Activated T-cell treated with anti-CD3 and anti-CD28 coated beads for 48 hours (primary cell): ENCODE data around the gene XXYLT1.
"Not testable (repeated sequence)": the region's sequence is repeated elsewhere in the genome, so short reads cannot be mapped to it uniquely, and the experiment has no call there.

Source experiments
- DNase-seq: peaks from one replicate; pipeline ENCODE4 v3.0.0-alpha.2; 2020; ENCODE audit warnings: low read depth

XXYLT1 gene

DNA sequence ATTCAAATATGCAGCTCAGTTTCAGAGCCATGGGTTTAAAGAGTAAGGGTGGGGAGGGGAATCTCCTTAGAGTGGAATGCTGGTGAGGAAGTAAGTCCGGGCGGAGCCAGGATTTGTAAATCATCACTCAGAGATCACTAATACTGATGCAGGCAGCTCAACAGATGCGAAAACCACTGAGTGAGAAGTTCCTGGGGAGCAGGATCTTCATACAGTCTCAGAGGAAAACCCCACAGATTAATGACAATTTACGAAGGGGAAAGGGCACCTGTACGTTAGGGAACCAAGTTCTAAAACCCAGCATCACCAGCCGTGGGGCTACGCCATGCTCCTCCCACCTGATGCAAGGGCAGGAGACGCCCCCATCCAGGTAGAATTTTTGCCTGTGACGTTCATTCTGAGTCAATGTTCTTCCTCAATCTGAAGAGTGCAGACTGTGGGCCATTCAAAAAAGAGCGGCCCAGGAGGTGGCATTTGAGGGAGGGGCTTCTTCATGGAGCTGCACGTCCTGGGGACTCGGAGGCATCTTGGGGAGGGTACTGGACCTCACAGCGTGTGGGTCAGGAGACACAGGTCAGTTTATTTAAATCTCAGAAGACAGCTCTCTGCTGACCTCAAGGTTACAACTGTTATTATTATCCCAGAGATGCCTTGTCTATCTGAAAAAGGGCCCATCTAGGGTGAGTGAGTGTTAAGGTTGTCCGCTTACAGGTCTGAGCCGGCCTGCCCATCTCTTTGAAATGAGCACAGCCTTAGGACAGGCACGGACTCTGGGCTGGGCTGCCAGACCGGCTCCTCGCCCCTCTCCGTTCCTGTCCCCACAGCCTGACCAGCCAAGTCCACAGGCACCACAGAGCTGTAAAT lies 228.0 kb downstream of the XXYLT1 start:
- no peak for DNase-seq

DNA sequence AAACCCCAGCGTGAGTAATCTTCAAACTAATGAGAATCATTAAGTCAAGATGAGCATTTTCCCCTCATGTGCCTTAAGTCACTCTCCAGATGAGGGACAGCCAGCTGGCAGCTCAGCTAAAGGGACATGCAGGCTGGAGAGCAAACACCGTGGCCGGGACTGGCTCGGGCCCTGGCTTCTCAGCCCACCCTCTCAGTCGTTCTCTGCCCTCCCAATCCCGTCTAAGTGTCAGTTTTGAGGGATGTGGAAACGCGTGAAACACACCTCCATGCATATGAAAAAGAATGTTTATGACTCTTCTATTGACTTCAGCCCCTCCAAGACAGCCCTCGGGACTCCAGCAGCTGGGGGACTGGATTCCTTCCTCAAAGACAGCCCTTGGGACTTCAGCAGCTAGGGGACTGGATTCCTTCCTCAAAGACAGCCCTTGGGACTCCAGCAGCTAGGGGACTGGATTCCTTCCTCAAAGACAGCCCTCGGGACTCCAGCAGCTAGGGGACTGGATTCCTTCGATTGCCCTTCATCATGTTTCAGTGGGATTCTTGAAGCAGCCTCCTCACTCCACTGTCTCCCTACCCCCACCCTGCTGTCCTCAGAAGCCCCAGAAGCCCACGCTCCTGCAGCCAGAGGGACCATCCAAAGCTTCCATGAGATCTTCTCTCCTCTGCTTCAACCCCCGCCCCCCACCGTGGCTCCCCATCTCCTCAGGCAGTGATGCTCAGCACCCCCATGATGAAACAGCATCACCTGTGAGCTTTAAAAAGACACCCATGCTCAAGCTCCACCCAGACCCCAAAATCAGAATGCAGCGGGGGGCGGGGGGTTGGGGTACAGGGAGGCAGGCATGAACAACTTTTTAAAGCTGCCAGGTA lies 228.9 kb downstream of the XXYLT1 start:
- DNase-seq: no peak

DNA sequence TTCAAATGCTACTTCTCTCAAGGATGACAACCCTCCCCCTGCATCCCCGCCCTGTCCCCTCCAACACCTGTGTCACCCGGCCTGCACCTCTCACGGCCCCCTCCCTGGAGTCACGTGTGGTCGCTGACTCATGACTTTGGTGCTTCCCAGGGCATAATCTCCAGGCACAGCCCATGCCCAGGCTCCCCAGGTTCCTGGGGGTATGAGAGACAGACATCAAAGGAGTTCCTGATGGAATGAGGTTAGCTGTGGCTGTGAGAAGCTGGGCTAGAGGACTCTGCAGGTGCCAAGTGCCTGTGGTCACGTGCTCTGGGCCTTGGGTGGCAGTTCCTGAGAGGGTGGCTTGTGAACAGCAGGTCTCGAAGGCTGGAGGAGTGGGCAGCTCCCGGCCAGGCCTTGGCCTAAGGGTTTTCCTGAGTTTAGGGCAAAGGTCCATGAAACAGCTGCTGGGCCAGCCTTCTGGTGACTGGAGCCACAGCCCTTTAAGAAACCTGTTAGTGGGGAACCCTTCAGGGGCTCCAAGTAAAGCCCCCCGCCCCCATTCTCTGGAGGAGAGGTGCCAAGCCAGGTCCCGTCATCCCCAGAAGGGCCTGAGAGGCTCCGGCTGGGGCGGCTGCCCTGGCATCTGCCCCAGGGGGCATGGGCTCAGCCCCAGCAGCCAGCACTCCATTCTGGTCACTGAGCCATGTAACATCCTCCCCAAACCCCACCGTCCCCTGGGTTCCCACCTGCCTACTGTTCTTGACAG lies 230.0 kb downstream of the XXYLT1 start:
- DNase-seq: no peak

- DNase-seq: no peak
These were observed 230.9 kb downstream of the XXYLT1 start for GRCh38 chr3:195040094-195040493.

GRCh38 chr3:195039180-195039843 lies 231.6 kb downstream of the XXYLT1 start:
- DNase-seq: no peak

DNA sequence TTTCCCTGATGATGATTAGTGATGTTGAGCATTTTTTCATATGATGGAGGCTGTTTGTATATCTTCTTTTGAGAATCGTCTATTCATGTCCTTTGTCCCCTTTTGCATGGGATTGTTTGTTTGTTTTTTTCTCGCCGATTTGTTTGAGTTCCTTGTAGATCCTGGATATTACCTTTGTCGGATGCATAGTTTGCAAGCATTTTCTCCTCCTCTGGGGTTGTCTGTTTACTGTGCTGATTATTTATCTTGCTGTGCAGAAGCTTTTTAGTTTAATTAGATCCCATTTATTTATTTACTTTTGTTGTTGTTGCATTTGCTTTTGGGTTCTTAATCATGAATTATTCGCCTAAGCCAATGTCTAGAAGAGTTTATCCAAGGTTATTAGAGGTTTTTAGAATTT lies 232.8 kb downstream of the XXYLT1 start:
- DNase-seq: no peak

DNA sequence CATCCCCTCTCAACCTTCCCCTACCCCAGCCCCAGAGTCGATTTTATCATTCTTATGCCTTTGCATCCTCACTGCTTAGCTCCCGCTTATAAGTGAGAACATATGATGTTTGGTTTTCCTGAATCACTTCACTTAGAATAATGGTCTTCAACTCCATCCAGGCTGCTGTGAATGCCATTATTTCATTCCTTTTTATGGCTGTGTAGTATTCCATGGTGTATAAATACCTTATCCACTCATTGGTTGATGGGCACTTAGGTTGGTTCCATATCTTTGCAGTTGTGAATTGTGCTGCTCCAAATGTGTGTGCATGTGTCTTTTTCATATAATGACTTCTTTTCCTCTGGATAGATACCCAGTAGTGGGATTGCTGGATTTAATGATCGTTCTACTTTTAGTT lies 233.4 kb downstream of the XXYLT1 start:
- DNase-seq: not testable (repeated sequence)

- no peak for DNase-seq
These were observed 234.0 kb downstream of the XXYLT1 start for GRCh38 chr3:195036974-195037373.

GRCh38 chr3:195036574-195036973 lies 234.4 kb downstream of the XXYLT1 start:
- no peak for DNase-seq

DNA sequence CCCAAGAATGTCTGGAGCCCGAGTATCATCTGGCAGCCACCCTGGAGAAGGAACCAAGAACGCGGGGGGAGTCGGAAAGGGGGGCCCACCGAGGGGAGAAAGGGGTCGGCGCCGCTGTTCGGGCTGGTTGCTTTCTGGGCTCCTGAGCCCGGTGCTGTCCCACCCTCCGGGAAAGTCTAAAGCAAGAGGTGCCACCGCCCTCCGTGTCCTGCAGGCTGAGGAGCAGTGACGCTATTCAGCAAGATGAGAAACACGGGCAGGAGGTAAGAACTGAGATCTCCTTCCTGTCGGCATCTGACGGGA lies 234.8 kb downstream of the XXYLT1 start:
- DNase-seq: no peak

- no peak for DNase-seq
These were observed 235.4 kb downstream of the XXYLT1 start for GRCh38 chr3:195035345-195036202.

DNA sequence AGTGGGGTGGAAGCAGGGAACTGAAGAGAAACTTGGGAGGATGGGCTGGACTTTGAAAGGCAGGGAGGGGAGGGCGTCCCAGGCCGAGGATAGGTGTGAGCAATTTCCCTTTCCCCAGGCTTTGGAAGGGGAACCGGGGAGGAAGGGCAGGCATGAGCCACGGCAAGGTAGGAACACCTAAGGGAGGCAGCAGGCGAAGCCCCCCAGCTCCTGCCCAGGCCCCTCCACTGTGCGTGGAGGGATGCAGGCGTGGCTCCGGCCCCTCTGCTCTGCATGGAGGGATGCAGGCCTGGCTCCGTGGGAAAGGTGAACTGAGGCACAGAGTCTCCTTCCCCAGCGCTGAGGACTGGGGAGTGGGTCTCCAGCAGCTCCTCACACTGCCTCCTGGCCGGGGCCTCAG lies 236.4 kb downstream of the XXYLT1 start:
- no peak for DNase-seq

DNA sequence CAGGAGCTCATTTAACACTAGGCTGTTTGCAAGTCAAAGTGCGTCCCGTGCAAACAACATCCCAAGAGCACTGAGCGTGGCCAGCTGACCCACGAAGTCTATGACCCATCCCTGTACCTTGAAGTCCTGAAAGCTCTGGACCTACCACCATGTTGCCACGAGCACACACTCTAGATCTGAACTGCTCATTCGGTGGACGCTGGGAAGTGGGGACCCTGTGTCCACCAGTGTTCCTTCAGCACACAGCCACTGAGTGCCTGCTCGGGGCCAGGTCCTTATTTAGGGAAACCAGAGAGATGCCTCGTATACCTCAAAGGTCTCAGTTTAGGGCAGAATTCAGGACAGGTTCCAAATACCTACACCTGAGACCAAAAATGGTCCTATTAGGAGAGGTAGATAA lies 236.9 kb downstream of the XXYLT1 start:
- no peak for DNase-seq

DNA sequence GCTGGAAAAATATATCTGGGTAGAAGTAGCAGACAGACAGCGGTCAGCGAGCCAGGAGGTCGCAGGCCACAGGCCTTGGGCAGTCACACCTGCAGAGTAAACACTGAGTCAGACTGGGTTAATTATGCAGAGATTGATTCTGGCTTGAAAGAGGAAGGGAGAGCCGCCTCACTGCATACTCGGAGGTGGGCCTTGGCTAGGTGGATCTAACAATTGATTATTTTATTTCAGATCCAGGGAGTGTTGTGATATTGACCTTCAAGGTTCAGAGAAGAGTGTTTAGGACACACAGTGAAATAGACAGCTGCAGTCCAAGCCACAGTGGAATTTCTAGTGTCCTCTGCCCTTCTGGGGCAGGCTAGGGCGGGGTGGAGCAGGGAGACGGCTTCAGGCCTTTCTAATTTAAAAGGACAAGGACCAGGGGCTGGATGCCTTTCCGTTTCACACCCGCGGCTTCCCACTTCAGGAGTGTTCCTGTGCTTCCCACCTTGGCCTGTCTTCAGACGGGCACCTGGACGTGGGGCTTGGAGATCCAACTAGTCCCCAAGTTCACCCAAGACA lies 237.3 kb downstream of the XXYLT1 start:
- no peak for DNase-seq

GRCh38 chr3:195032955-195033354 lies 238.0 kb downstream of the XXYLT1 start:
- no peak for DNase-seq

- no peak for DNase-seq
These were observed 238.7 kb downstream of the XXYLT1 start for GRCh38 chr3:195032106-195032759.

DNA sequence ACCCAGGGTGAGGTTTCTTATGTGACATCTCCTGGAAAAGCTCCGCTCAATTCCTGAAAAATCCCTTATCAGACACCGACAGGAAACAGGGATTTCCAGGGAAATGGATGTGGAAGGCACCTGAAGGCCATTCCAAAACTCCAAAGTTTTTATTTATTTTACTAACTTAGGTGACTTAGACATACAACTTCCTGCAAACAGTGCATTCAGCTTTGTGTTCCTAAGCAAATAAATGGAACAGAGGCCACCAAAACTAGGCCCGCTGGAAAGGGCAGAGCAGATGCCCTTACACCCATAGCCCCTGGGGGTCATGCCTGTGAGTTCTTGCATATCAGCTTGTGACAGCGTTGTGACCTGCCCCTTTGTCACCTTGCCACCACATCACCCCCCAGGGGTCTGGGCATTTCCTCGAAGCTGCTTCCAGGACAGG lies 239.4 kb downstream of the XXYLT1 start:
- no peak for DNase-seq

DNA sequence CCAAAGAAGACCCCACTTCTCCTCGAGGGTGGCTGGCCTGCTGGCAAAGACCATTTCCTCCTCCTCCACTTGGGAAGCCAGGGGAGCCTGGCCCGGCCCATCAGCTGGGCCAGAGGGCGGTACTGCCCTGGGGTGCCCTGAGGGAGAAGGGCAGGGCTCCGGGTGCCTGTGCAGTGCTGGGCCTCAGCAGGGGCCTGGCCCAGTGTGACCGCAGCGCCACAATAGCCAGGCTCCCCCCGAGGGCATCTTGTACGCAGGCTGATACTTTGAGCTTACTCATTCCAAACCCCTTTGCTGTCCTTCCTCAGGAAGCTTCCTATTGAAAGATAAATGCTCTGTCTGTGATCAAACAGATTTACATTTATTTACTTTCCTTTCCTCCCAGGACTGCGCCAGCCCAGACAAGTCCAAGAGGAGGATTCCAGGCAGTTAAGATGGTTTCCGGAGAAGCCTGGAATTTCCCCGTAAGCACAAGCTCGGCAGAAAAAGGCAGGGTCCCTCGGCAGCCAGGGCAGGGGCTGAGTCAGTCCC lies 240.1 kb downstream of the XXYLT1 start:
- DNase-seq: no peak

GRCh38 chr3:195028877-195029606 lies 241.9 kb downstream of the XXYLT1 start:
- no peak for DNase-seq
